Measurements from ENCODE around the gene CDC42BPG. TPM values are rescaled to one million over a fixed set of nuclear protein-coding genes. Genes with fewer than 3 reads are reported as not detected.

CDC42BPG gene
- total RNA-seq, 1 donor from 2014 or later: 16.3 TPM

GRCh38 chr11:64787526-64788320, 56.7 kb downstream of the CDC42BPG start:
- H3K4me3 ChIP-seq: no peak overlapping the region
- ATAC-seq (peak; percentile 76 to 77), DNase-seq (peak; percentile 78)
- H3K27ac ChIP-seq: no peak overlapping the region
- H3K27me3 ChIP-seq (ENCODE audit: low read depth): no peaks in the 10 kb centered on the region
- intact Hi-C loops (cut with DNase I): no loop called here
- peaks cover 5% of the 10 kb centered on the region for H3K4me1 ChIP-seq
- H3K36me3 ChIP-seq: peaks cover 31% of the 10 kb centered on the region
- no peaks in the 10 kb centered on the region for H3K9me3 ChIP-seq
- TF ChIP-seq CTCF (IDR thresholded peaks at IDR 0.05): peak; percentile 73

DNA sequence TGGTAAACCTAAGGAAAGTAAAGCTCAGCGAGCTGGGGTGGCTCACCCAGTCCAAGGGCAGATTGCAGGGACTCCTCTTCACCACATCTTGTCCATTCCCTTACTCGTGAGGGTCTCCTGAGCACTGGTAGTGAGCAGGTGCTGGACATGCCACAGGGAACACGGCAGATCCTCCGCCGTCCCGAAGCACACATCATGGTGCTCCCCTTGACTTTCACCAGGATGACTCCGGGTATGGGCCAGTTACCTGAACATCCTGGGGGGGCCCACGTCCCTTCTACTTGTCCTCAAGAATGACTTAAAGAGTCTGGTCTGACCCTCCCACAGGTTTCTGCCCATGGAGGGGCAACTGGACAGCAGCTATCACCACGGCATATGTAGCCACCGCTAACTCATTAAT, 58.1 kb downstream of the CDC42BPG start:
- intact Hi-C loops (cut with DNase I): no loop called here
- Histone ChIP-seq H3K9me3 (no peaks in the 10 kb centered on the region), H3K4me1 (peaks cover 5% of the 10 kb centered on the region), H3K27me3 (ENCODE audit: low read depth) (no peaks in the 10 kb centered on the region), H3K27ac (no peak overlapping the region), H3K36me3 (peaks cover 27% of the 10 kb centered on the region), H3K4me3 (no peak overlapping the region)
- TF ChIP-seq CTCF (IDR thresholded peaks at IDR 0.05): no peak
- no peak for ATAC-seq
- DNase-seq: peak; percentile 30

- ATAC-seq: no peak
- Histone ChIP-seq H3K9me3 (no peaks in the 10 kb centered on the region), H3K4me1 (peaks cover 9% of the 10 kb centered on the region), H3K27me3 (ENCODE audit: low read depth) (no peaks in the 10 kb centered on the region), H3K4me3 (no peak overlapping the region), H3K36me3 (peaks cover 15% of the 10 kb centered on the region), H3K27ac (no peak overlapping the region)
- peak; percentile 1 for DNase-seq
- intact Hi-C loops (cut with DNase I): no loop called here
- TF ChIP-seq CTCF (IDR thresholded peaks at IDR 0.05): no peak
Observed at GRCh38 chr11:64784813-64785581, 59.5 kb downstream of the CDC42BPG start.

DNA sequence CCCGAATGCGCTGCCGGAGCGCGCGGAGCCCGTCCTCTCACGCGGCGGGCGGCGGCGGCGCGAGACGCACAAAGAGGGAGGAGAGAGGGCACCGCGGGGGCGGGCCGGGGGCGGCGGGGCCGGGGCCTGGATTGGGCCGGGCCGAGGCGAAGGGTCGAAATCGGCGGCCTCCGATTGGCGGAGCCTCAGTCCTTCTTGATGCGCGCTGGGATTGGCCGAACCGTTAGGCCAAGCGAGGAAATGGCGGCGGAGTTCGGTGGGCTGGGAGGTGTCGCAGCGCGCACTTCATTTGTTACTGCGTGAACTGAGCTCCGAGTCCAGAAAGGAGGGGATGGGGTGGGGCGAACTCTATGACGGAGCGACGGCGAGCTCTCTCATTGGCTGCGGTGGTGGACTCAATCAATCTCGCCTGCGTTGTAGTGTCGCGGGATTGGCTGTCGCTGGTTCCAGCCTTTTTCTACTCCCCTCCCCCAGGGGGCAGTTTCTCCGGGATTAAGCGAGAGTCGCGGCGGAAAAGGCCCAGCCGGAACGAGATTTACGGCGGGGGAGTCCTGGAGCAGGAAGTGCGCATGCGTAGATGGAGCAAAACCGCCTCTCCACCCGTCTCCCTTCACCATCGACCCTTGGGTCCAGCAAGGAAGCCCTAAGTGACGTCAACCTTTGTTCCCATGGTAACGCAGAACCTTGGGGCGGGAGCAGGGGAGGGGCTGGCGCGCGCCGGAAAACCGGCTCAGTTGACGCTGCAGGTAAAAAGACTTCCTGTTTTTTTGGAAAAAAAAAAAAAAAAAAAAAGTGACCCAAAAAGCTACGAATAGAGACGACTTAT, 65.8 kb downstream of the CDC42BPG start, which contains the start of gene SF1:
TSS of gene SF1 (minus strand) at position 70 of the 826 bp plus-strand sequence. CDS start 150 bp downstream, outside the sequence.
- DNase-seq: peak; percentile 99
- TF ChIP-seq CTCF (IDR thresholded peaks at IDR 0.05): no peak
- intact Hi-C loops (cut with DNase I): no loop called here
- ATAC-seq: peak; percentile 96
- peaks cover 46% of the 10 kb centered on the region for H3K4me1 ChIP-seq
- H3K36me3 ChIP-seq: peaks cover 37% of the 10 kb centered on the region
- H3K27me3 ChIP-seq (ENCODE audit: low read depth): no peaks in the 10 kb centered on the region
- peak within 1 kb of the TSS; percentile 87 for H3K4me3 ChIP-seq
- H3K9me3 ChIP-seq: no peaks in the 10 kb centered on the region
- peak within 1 kb of the TSS; percentile 100 for H3K27ac ChIP-seq

DNA sequence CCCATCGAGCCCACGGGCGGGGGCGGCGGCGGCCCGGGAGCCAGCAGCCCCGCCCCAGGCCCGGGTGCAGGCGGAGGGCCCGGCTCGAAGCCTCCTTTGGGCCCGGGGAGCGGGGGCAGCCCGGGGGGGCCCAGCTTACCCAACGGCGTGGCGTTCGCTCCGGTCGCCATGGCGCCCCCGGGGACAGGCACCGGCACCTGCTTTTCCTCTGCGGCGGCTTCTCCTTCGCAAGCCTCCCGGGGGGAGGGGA, 66.3 kb downstream of the CDC42BPG start:
- H3K4me1 ChIP-seq: peaks cover 51% of the 10 kb centered on the region
- H3K27me3 ChIP-seq (ENCODE audit: low read depth): no peaks in the 10 kb centered on the region
- no peak for DNase-seq
- H3K9me3 ChIP-seq: no peaks in the 10 kb centered on the region
- H3K27ac ChIP-seq: peak overlapping the region; percentile 100
- ATAC-seq: peak; percentile 1 to 7
- TF ChIP-seq CTCF (IDR thresholded peaks at IDR 0.05): no peak
- peak overlapping the region; percentile 87 for H3K4me3 ChIP-seq
- peaks cover 43% of the 10 kb centered on the region for H3K36me3 ChIP-seq
- intact Hi-C loops (cut with DNase I): no loop called here
